Thyroid gland (tissue), 4 donors: Measurements from ENCODE around the gene MEMO1. TPM values are rescaled to one million over a fixed set of nuclear protein-coding genes. Genes with fewer than 3 reads are reported as not detected.

Source experiments
- DNase-seq, 2 donors: peaks; one replicate each; pipeline ENCODE4 v3.0.0-alpha.2; 2019
- H3K27ac ChIP-seq, 3 donors: fragments of 200-600 bp; sonication (generic); 1 replicate in 2 of 3; 2 replicates in 1 of 3; pipeline ENCODE4 v1.5.1; 2016 to 2019; ENCODE audit warnings: mild to moderate bottlenecking in 1 of 3, moderate library complexity in 1 of 3
- H3K27me3 ChIP-seq: fragments of 200-600 bp; sonication (generic); one replicate; pipeline ENCODE4 v1.5.1; 2019
- H3K36me3 ChIP-seq, 2 donors: fragments of 200-600 bp; sonication (generic); one replicate each; pipeline ENCODE4 v1.5.1; 2016 to 2019
- H3K4me1 ChIP-seq, 2 donors: fragments of 200-600 bp; sonication (generic); one replicate each; pipeline ENCODE4 v1.5.1; 2017 to 2019
- H3K4me3 ChIP-seq, 3 donors: fragments of 200-600 bp; sonication (generic); replicated peaks in 1 of 3; 1 replicate in 2 of 3; 2 replicates in 1 of 3; pipeline ENCODE4 v1.5.1; 2016; ENCODE audit warnings: mild to moderate bottlenecking in 1 of 3
- H3K9me3 ChIP-seq: fragments of 200-600 bp; sonication (generic); one replicate; pipeline ENCODE4 v1.5.1; 2017
- CTCF ChIP-seq, 6 experiments: fragments of 200-600 bp in 3 of 6; fragments of 450-650 bp in 3 of 6; sonication (generic) in 3 of 6; IDR thresholded peaks; one replicate each; pipeline ENCODE4 v1.5.1; 2016 to 2019; ENCODE audit warnings: antibody characterized with exemption in 6 of 6, mild to moderate bottlenecking in 2 of 6, inconsistent platforms in 1 of 6, moderate library complexity in 1 of 6
- POLR2A ChIP-seq, 2 donors: fragments of 450-650 bp; IDR thresholded peaks; one replicate each; pipeline ENCODE4 v1.6.1; 2017; ENCODE audit warnings: antibody characterized with exemption in 2 of 2, mild to moderate bottlenecking in 2 of 2, moderate library complexity in 1 of 2
- WGBS, 2 donors: methylation state at CpG; one replicate each; pipeline ENCODE4 v1.1.5; 2017; 5-methylcytosine and 5-hydroxymethylcytosine counted together
- intact Hi-C: fragments of 100-400 bp; cut with DNase I; formaldehyde crosslinking; loops from one replicate; pipeline ENCODE4 v1.15.1; 2023
- total RNA-seq, 4 donors: library from RNA; depleted of rRNA; stranded (reverse); fragments of >200 nt; gene quantifications; one replicate each; pipeline ENCODE4 v1.2.3, GENCODE V29; 2016

The MEMO1 gene
- total RNA-seq, 4 donors from 2014 or later, result 16.3 to 28.7 (median 27.4) TPM

GRCh38 chr2:31940920-31941319 lies 69.9 kb downstream of the MEMO1 start:
- DNase-seq, result no peak
- no peaks in the 10 kb centered on the region for H3K36me3 ChIP-seq
- no peaks in the 10 kb centered on the region for H3K9me3 ChIP-seq
- WGBS, 2 donors, result 100% methylated on average over 1 of the region's 1 CpG
- no peak overlapping the region for H3K4me3 ChIP-seq
- H3K27me3 ChIP-seq, result no peaks in the 10 kb centered on the region
- TF ChIP-seq POLR2A (IDR thresholded peaks at IDR 0.05) (no peak), CTCF (IDR thresholded peaks at IDR 0.05) (no peak)
- intact Hi-C loops, result no loop called here
- no peak overlapping the region for H3K27ac ChIP-seq
- no peaks in the 10 kb centered on the region for H3K4me1 ChIP-seq

- intact Hi-C loops, result no loop called here
- TF ChIP-seq POLR2A (IDR thresholded peaks at IDR 0.05) (no peak), CTCF (IDR thresholded peaks at IDR 0.05) (no peak)
- H3K4me1 ChIP-seq, result no peaks in the 10 kb centered on the region
- no peak for DNase-seq
- H3K36me3 ChIP-seq, result no peaks in the 10 kb centered on the region
- H3K27me3 ChIP-seq, result no peaks in the 10 kb centered on the region
- H3K9me3 ChIP-seq, result no peaks in the 10 kb centered on the region
- WGBS, 2 donors, result 96 to 98% methylated on average over 3 of the region's 3 CpGs
- no peak overlapping the region for H3K27ac ChIP-seq
- no peak overlapping the region for H3K4me3 ChIP-seq
These were observed 73.1 kb downstream of the MEMO1 start for GRCh38 chr2:31937741-31938140.

- intact Hi-C loops, result no loop called here
- no peak for DNase-seq
- Histone ChIP-seq H3K4me3 (no peak overlapping the region), H3K27ac (no peak overlapping the region), H3K4me1 (no peaks in the 10 kb centered on the region), H3K36me3 (no peaks in the 10 kb centered on the region), H3K27me3 (no peaks in the 10 kb centered on the region), H3K9me3 (no peaks in the 10 kb centered on the region)
- WGBS, 2 donors, result 88 to 94% methylated on average over 4 of the region's 4 CpGs
- TF ChIP-seq CTCF (IDR thresholded peaks at IDR 0.05), result no peak
- no peak for TF ChIP-seq POLR2A (IDR thresholded peaks at IDR 0.05)
These were observed 75.4 kb downstream of the MEMO1 start for GRCh38 chr2:31935370-31935769.

- no peaks in the 10 kb centered on the region for H3K4me1 ChIP-seq
- no peak overlapping the region for H3K27ac ChIP-seq
- H3K4me3 ChIP-seq, result no peak overlapping the region
- no peaks in the 10 kb centered on the region for H3K9me3 ChIP-seq
- 94 to 99% methylated on average over 4 of the region's 4 CpGs for WGBS, 2 donors
- no peak for TF ChIP-seq POLR2A (IDR thresholded peaks at IDR 0.05)
- intact Hi-C loops, result no loop called here
- no peaks in the 10 kb centered on the region for H3K27me3 ChIP-seq
- no peaks in the 10 kb centered on the region for H3K36me3 ChIP-seq
- no peak for DNase-seq
These were observed 77.7 kb downstream of the MEMO1 start for GRCh38 chr2:31933066-31933465.

GRCh38 chr2:31932589-31932988 lies 78.2 kb downstream of the MEMO1 start:
- Histone ChIP-seq H3K36me3 (no peaks in the 10 kb centered on the region), H3K9me3 (no peaks in the 10 kb centered on the region), H3K4me3 (no peak overlapping the region), H3K4me1 (no peaks in the 10 kb centered on the region), H3K27me3 (no peaks in the 10 kb centered on the region), H3K27ac (no peak overlapping the region)
- TF ChIP-seq CTCF (IDR thresholded peaks at IDR 0.05), result no peak
- TF ChIP-seq POLR2A (IDR thresholded peaks at IDR 0.05), result no peak
- no peak for DNase-seq
- intact Hi-C loops, result no loop called here
- WGBS, 2 donors, result 90 to 92% methylated on average over 5 of the region's 5 CpGs

- no peak for TF ChIP-seq CTCF (IDR thresholded peaks at IDR 0.05)
- intact Hi-C loops, result no loop called here
These were observed 78.9 kb downstream of the MEMO1 start for GRCh38 chr2:31931916-31932315.

More at GRCh38 chr2:31931916-31932315, 78.9 kb downstream of the MEMO1 start:
- Histone ChIP-seq H3K9me3 (no peaks in the 10 kb centered on the region), H3K36me3 (no peaks in the 10 kb centered on the region), H3K27ac (no peak overlapping the region), H3K27me3 (no peaks in the 10 kb centered on the region), H3K4me1 (no peaks in the 10 kb centered on the region), H3K4me3 (no peak overlapping the region)
- WGBS, 2 donors, result 96 to 97% methylated on average over 4 of the region's 4 CpGs
- no peak for DNase-seq
